ENCODE results near the gene MRPL22. TPM values are rescaled to one million over a fixed set of nuclear protein-coding genes. Genes with fewer than 3 reads are reported as not detected.

Gene MRPL22
- total and polyA plus RNA-seq, 2 of the 4 experiments (the other 2 are of a cell fraction): 13.3 to 58.0 TPM

DNA sequence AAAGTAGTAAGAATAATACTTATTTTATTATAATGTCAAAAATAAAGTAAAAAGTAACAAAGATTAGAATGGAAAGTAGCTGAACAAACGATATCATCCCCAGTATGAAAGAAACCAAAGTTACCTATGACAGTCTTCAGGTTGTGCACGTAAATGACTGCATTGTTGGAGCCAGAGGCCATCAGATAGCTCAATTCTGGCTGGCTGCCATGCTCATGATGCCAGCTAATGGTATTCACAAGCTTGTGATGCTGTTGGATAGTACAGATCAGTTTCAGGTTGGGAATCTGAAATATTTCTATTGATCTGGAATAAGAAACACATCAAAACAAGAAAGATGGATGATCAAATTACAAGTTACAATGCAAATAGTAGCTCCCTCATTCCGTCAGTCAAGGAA, 24.0 kb upstream of the MRPL22 start:
- Histone ChIP-seq H2AK5ac (ENCODE audit: low read depth, low read length) (no peak overlapping the region), H3K4me1 (ENCODE audit: control insufficient read depth, insufficient read depth, low read length) (no peaks in the 10 kb centered on the region), H4K91ac (ENCODE audit: insufficient read depth, low read depth, low read length) (no peak overlapping the region), H2AFZ (replicated peaks; ENCODE audit: low read length, poor library complexity) (no peak overlapping the region), H3K36me3 (ENCODE audit: control insufficient read depth, insufficient read depth, low read length) (peaks cover 16% of the 10 kb centered on the region), H4K5ac (ENCODE audit: low read depth, low read length) (no peak overlapping the region), H3K9me3 (ENCODE audit: control insufficient read depth, insufficient read depth, low read length) (no peaks in the 10 kb centered on the region), H3K23ac (ENCODE audit: low read depth, low read length) (no peak overlapping the region), H3K27ac (ENCODE audit: insufficient read depth, low read length) (no peak overlapping the region), H3K9ac (ENCODE audit: low read depth, low read length) (no peak overlapping the region), H3K4me3 (ENCODE audit: insufficient read depth, low read depth, low read length) (no peak overlapping the region), H3K79me1 (ENCODE audit: low read depth in 1 of 2, low read length in 2 of 2) (no peaks in the 10 kb centered on the region), H4K20me1 (ENCODE audit: insufficient read depth, low read length) (no peaks in the 10 kb centered on the region), H2BK15ac (ENCODE audit: low read depth, low read length) (no peak overlapping the region), H3K27me3 (ENCODE audit: control insufficient read depth, insufficient read depth, low read length) (no peaks in the 10 kb centered on the region), H4K8ac (ENCODE audit: low read depth in 2 of 2, low read length in 2 of 2) (no peak overlapping the region), H3K18ac (ENCODE audit: low read depth, low read length) (no peak overlapping the region), H2BK120ac (ENCODE audit: low read depth, low read length) (no peak overlapping the region), H3K9me1 (ENCODE audit: insufficient read depth, low read length) (no peaks in the 10 kb centered on the region), H3K4ac (ENCODE audit: low read depth, low read length) (no peak overlapping the region), H2AK9ac (replicated peaks; ENCODE audit: low read depth, low read length, poor library complexity) (no peak overlapping the region), H2BK5ac (ENCODE audit: low read depth, low read length, poor library complexity, severe bottlenecking) (no peak overlapping the region), H3K56ac (ENCODE audit: extremely low read depth, insufficient read depth, low read length) (no peak overlapping the region), H2BK20ac (ENCODE audit: low read depth, low read length) (no peak overlapping the region), H3K14ac (replicated peaks; ENCODE audit: low read depth, low read length) (no peak overlapping the region), H3K4me2 (ENCODE audit: low read depth, low read length) (no peak overlapping the region)
- no peak for DNase-seq
- ChIA-PET POLR2A (ENCODE audit: unreplicated experiment) (no interaction called here), CTCF (interaction anchor here (0.6 to 2.1 kb wide), 2 partner anchors 10 to 336 kb away, joined by 5 read pairs; no protein-coding TSS in a partner anchor)
- in situ Hi-C loops (cut with MboI; ENCODE audit: low sequenced_read_pairs) (no loop called here), dilution Hi-C loops (cut with HindIII; ENCODE audit: low sequenced_read_pairs, unreplicated experiment) (no loop called here), intact Hi-C loops (cut with micrococcal nuclease) (loop anchor here (5.0 kb wide), 1 partner anchor 50 kb away; no protein-coding TSS in a partner anchor)
- no peak for ATAC-seq (ENCODE audit: low read depth)
- no TSS peak for BruUV-seq (replicated peaks)
- TF ChIP-seq RAD21 (IDR thresholded peaks at IDR 0.05; ENCODE audit: low read length) (no peak), POLR2A (IDR thresholded peaks at IDR 0.05; ENCODE audit: low read depth, low read length) (no peak), MAFK (IDR thresholded peaks at IDR 0.05; ENCODE audit: low read depth, low read length) (no peak), CHD1 (IDR thresholded peaks at IDR 0.05; ENCODE audit: low read depth, low read length) (no peak), MAZ (IDR thresholded peaks at IDR 0.05; ENCODE audit: borderline replicate concordance, low read depth, low read length) (no peak), RCOR1 (IDR thresholded peaks at IDR 0.05; ENCODE audit: insufficient replicate concordance, low read length) (no peak), MXI1 (IDR thresholded peaks at IDR 0.05; ENCODE audit: borderline replicate concordance, low read depth, low read length) (no peak), SMC3 (IDR thresholded peaks at IDR 0.05; ENCODE audit: low read depth, low read length) (no peak), NFE2L2 (IDR thresholded peaks at IDR 0.05; ENCODE audit: low read depth, low read length) (no peak), BHLHE40 (IDR thresholded peaks at IDR 0.05; ENCODE audit: low read depth, low read length) (no peak), CEBPB (IDR thresholded peaks at IDR 0.05; ENCODE audit: low read depth, low read length) (no peak), FOS (IDR thresholded peaks at IDR 0.05; ENCODE audit: low read depth, low read length) (no peak), RFX5 (IDR thresholded peaks at IDR 0.05; ENCODE audit: low read depth, low read length) (no peak)
- TF ChIP-seq, protein P1, sequence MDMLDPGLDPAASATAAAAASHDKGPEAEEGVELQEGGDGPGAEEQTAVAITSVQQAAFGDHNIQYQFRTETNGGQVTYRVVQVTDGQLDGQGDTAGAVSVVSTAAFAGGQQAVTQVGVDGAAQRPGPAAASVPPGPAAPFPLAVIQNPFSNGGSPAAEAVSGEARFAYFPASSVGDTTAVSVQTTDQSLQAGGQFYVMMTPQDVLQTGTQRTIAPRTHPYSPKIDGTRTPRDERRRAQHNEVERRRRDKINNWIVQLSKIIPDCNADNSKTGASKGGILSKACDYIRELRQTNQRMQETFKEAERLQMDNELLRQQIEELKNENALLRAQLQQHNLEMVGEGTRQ (IDR thresholded peaks at IDR 0.05; ENCODE audit: low read depth, low read length): no peak
- TF ChIP-seq, protein P2, sequence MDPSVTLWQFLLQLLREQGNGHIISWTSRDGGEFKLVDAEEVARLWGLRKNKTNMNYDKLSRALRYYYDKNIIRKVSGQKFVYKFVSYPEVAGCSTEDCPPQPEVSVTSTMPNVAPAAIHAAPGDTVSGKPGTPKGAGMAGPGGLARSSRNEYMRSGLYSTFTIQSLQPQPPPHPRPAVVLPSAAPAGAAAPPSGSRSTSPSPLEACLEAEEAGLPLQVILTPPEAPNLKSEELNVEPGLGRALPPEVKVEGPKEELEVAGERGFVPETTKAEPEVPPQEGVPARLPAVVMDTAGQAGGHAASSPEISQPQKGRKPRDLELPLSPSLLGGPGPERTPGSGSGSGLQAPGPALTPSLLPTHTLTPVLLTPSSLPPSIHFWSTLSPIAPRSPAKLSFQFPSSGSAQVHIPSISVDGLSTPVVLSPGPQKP (IDR thresholded peaks at IDR 0.05; ENCODE audit: borderline replicate concordance, low read depth, low read length): no peak
- TF ChIP-seq, protein P3, sequence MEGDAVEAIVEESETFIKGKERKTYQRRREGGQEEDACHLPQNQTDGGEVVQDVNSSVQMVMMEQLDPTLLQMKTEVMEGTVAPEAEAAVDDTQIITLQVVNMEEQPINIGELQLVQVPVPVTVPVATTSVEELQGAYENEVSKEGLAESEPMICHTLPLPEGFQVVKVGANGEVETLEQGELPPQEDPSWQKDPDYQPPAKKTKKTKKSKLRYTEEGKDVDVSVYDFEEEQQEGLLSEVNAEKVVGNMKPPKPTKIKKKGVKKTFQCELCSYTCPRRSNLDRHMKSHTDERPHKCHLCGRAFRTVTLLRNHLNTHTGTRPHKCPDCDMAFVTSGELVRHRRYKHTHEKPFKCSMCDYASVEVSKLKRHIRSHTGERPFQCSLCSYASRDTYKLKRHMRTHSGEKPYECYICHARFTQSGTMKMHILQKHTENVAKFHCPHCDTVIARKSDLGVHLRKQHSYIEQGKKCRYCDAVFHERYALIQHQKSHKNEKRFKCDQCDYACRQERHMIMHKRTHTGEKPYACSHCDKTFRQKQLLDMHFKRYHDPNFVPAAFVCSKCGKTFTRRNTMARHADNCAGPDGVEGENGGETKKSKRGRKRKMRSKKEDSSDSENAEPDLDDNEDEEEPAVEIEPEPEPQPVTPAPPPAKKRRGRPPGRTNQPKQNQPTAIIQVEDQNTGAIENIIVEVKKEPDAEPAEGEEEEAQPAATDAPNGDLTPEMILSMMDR (conservative IDR thresholded peaks at IDR 0.05; ENCODE audit: low read depth, low read length): no peak
- WGBS, 2 experiments (ENCODE audit: extremely low coverage in 2 of 2, insufficient read length in 1 of 2): 100% methylated on average over 1 of the region's 3 CpGs; no CpG with 5 or more reads in 1 of the 2 experiments
